K562 (cell line): ENCODE results near the gene SLX4IP. TPM values are rescaled to one million over a fixed set of nuclear protein-coding genes. Genes with fewer than 3 reads are reported as not detected.

ENCODE experiments used
- ATF4 ChIP-seq: fragments of 450-650 bp; formaldehyde crosslinking; IDR thresholded peaks from 2 replicates; pipeline ENCODE4 v1.4.0; 2022; ENCODE audit warnings: mild to moderate bottlenecking, moderate library complexity
- HDAC1 ChIP-seq, 2 experiments: fragments of 450-650 bp; IDR thresholded peaks; 2 replicates each; pipeline ENCODE4 v1.6.1; 2016 to 2017; ENCODE audit warnings: inconsistent platforms in 1 of 2, mild to moderate bottlenecking in 1 of 2, moderate library complexity in 1 of 2
- HDAC3 ChIP-seq: fragments of 450-650 bp; IDR thresholded peaks from 2 replicates; pipeline ENCODE4 v1.6.1; 2018; ENCODE audit warnings: borderline replicate concordance, mild to moderate bottlenecking, moderate library complexity; ENCODE audit not compliant: partially characterized antibody
- ILK ChIP-seq: fragments of 450-650 bp; IDR thresholded peaks from 2 replicates; pipeline ENCODE4 v1.6.1; 2016; ENCODE audit warnings: missing genetic modification characterization, low read depth, mild to moderate bottlenecking, missing compliant biosample characterization, moderate library complexity, borderline replicate concordance
- KLF10 ChIP-seq: fragments of 250-450 bp; sonication (Bioruptor Pico); IDR thresholded peaks from 2 replicates; pipeline ENCODE4 v1.6.1; 2021; ENCODE audit warnings: matching md5 sums
- MTF1 ChIP-seq: fragments of 250-450 bp; sonication (Bioruptor Pico); IDR thresholded peaks from 2 replicates; pipeline ENCODE4 v1.9.0; 2021; ENCODE audit warnings: moderate library complexity, mild to moderate bottlenecking, inconsistent platforms, borderline replicate concordance
- OTX1 ChIP-seq: fragments of 450-650 bp; formaldehyde crosslinking; IDR thresholded peaks from 2 replicates; pipeline ENCODE4 v1.4.0; 2022; ENCODE audit warnings: mild to moderate bottlenecking
- SAP30 ChIP-seq: fragments of 200-600 bp; sonication (generic); IDR thresholded peaks from 2 replicates; pipeline ENCODE4 v1.6.1; 2012; ENCODE audit warnings: borderline replicate concordance, low read depth, mild to moderate bottlenecking, moderate library complexity, low read length, control low read depth, inconsistent platforms; ENCODE audit not compliant: insufficient read depth, poor library complexity, severe bottlenecking
- SRSF7 ChIP-seq: fragments of 200-400 bp; formaldehyde crosslinking; optimal IDR thresholded peaks from 2 replicates; pipeline ENCODE3; 2017; ENCODE audit warnings: mild to moderate bottlenecking, low read depth, low read length
- TEAD1 ChIP-seq, 2 experiments: fragments of 450-650 bp in 1 of 2; sonication (generic) in 1 of 2; formaldehyde crosslinking; IDR thresholded peaks; 2 replicates each; pipeline versions ENCODE4 v1.4.0 to v1.8.0; 2020 to 2022; ENCODE audit warnings: mild to moderate bottlenecking in 2 of 2, missing genetic modification reagents in 1 of 2
- ZNF12 ChIP-seq: sonication (generic); formaldehyde crosslinking; IDR thresholded peaks from 2 replicates; pipeline ENCODE4 v1.4.0; 2020; ENCODE audit warnings: mild to moderate bottlenecking, missing genetic modification reagents
- ZNF586 ChIP-seq: fragments of 450-650 bp; formaldehyde crosslinking; conservative IDR thresholded peaks from 2 replicates; pipeline ENCODE4 v1.4.0; 2020; ENCODE audit warnings: mild to moderate bottlenecking, moderate library complexity
- polyA plus RNA-seq, 8 experiments: library from polyadenylated mRNA; depleted of rRNA in 4 of 8; stranded (reverse) in 5 of 8; unstranded in 3 of 8; fragments of >200 nt; fragmentation: Nextera tagmentation in 2 of 8; fragmentation: Illumina TruSeq in 1 of 8; extraction: Ambion mirVana in 2 of 8; extraction: Trizol in 1 of 8; gene quantifications; 2 replicates each; pipeline versions ENCODE4 v1.2.1 to v1.2.3, GENCODE V29; 2011 to 2014; ENCODE audit warnings: inconsistent platforms in 1 of 8, missing spikeins in 1 of 8
- total RNA-seq, 7 experiments: library from RNA; depleted of rRNA in 6 of 7; stranded (reverse); fragments of >200 nt in 6 of 7; fragmentation: Illumina TruSeq in 2 of 7; extraction: Trizol in 2 of 7; gene quantifications; 2 replicates each; pipeline versions ENCODE4 v1.2.1 to v1.2.3, GENCODE V29; 2011 to 2021; ENCODE audit warnings: low replicate concordance in 1 of 7
- TF ChIP-seq, protein P1 (sequence below): fragments of 200-600 bp; sonication (generic); IDR thresholded peaks from one replicate; pipeline ENCODE4 v1.6.1; 2012; ENCODE audit warnings: mild to moderate bottlenecking, low read depth, low read length, inconsistent platforms

Gene SLX4IP
- total and polyA plus RNA-seq, 9 of the 15 experiments (the other 6 are each of a cell fraction or from before 2014, with no cell fraction given), result 1.5 to 5.9 (median 3.5) TPM

DNA sequence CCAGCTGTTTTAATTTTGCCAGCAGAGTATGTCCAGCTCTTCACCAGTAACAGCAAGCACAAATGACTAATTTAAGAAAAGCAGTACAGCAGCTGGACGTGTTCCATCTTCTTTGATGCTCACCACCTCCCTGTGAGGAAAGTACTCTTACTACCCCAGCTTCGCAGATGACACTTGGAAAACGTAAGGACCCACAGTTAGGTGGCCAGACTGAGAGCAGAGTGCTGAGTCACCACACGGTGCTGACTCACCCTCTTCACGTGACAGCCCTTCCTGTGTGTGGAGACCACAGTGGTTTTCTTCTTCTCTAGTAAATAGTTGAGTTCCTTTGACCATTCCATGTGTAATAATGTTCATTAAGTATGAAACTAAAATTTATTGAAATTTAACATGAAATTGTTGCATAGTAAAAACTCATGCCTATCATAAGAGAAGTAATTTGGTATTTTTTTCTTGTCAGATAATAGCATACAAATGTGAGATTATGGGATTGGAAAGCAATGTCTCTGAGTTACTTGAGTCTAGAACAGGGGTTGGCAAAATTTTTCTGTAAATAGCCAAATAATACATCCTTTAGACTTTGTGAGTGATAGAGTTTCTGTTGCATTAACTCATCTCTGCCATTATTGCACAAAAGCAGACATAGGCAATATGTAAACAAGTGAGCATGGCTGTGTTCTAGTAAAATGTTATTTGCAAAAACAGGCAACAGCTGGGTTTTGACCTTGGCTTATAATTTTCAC, 76.6 kb downstream of the SLX4IP start (continued):
- TF ChIP-seq, protein P1, sequence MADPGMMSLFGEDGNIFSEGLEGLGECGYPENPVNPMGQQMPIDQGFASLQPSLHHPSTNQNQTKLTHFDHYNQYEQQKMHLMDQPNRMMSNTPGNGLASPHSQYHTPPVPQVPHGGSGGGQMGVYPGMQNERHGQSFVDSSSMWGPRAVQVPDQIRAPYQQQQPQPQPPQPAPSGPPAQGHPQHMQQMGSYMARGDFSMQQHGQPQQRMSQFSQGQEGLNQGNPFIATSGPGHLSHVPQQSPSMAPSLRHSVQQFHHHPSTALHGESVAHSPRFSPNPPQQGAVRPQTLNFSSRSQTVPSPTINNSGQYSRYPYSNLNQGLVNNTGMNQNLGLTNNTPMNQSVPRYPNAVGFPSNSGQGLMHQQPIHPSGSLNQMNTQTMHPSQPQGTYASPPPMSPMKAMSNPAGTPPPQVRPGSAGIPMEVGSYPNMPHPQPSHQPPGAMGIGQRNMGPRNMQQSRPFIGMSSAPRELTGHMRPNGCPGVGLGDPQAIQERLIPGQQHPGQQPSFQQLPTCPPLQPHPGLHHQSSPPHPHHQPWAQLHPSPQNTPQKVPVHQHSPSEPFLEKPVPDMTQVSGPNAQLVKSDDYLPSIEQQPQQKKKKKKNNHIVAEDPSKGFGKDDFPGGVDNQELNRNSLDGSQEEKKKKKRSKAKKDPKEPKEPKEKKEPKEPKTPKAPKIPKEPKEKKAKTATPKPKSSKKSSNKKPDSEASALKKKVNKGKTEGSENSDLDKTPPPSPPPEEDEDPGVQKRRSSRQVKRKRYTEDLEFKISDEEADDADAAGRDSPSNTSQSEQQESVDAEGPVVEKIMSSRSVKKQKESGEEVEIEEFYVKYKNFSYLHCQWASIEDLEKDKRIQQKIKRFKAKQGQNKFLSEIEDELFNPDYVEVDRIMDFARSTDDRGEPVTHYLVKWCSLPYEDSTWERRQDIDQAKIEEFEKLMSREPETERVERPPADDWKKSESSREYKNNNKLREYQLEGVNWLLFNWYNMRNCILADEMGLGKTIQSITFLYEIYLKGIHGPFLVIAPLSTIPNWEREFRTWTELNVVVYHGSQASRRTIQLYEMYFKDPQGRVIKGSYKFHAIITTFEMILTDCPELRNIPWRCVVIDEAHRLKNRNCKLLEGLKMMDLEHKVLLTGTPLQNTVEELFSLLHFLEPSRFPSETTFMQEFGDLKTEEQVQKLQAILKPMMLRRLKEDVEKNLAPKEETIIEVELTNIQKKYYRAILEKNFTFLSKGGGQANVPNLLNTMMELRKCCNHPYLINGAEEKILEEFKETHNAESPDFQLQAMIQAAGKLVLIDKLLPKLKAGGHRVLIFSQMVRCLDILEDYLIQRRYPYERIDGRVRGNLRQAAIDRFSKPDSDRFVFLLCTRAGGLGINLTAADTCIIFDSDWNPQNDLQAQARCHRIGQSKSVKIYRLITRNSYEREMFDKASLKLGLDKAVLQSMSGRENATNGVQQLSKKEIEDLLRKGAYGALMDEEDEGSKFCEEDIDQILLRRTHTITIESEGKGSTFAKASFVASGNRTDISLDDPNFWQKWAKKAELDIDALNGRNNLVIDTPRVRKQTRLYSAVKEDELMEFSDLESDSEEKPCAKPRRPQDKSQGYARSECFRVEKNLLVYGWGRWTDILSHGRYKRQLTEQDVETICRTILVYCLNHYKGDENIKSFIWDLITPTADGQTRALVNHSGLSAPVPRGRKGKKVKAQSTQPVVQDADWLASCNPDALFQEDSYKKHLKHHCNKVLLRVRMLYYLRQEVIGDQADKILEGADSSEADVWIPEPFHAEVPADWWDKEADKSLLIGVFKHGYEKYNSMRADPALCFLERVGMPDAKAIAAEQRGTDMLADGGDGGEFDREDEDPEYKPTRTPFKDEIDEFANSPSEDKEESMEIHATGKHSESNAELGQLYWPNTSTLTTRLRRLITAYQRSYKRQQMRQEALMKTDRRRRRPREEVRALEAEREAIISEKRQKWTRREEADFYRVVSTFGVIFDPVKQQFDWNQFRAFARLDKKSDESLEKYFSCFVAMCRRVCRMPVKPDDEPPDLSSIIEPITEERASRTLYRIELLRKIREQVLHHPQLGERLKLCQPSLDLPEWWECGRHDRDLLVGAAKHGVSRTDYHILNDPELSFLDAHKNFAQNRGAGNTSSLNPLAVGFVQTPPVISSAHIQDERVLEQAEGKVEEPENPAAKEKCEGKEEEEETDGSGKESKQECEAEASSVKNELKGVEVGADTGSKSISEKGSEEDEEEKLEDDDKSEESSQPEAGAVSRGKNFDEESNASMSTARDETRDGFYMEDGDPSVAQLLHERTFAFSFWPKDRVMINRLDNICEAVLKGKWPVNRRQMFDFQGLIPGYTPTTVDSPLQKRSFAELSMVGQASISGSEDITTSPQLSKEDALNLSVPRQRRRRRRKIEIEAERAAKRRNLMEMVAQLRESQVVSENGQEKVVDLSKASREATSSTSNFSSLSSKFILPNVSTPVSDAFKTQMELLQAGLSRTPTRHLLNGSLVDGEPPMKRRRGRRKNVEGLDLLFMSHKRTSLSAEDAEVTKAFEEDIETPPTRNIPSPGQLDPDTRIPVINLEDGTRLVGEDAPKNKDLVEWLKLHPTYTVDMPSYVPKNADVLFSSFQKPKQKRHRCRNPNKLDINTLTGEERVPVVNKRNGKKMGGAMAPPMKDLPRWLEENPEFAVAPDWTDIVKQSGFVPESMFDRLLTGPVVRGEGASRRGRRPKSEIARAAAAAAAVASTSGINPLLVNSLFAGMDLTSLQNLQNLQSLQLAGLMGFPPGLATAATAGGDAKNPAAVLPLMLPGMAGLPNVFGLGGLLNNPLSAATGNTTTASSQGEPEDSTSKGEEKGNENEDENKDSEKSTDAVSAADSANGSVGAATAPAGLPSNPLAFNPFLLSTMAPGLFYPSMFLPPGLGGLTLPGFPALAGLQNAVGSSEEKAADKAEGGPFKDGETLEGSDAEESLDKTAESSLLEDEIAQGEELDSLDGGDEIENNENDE, result no peak
- TF ChIP-seq SAP30 (no peak), HDAC3 (peak; percentile 16), ILK (no peak), ZNF586 (no peak), ZNF12 (no peak), KLF10 (CRISPR knock-in tag) (no peak), TEAD1 (CRISPR knock-in tag; IDR thresholded peaks at IDR 0.05) (0 out of 4 replicates have a peak, but pooled peaks of 1 of the 2 experiments have one; percentile 33), HDAC1 (IDR thresholded peaks at IDR 0.05) (0 out of 4 replicates have a peak, but pooled peaks of 1 of the 2 experiments have one; percentile 37), OTX1 (CRISPR knock-in tag) (no peak), ATF4 (CRISPR knock-in tag) (no peak), SRSF7 (no peak), MTF1 (no peak)
